IMR-90 (cell line): ENCODE results near the gene CDK1. TPM values are rescaled to one million over a fixed set of nuclear protein-coding genes. Genes with fewer than 3 reads are reported as not detected.

Experiments used
- ATAC-seq: fragments of 200-7000 bp; cut with Tn5 transposase; 2 replicates; pipeline ENCODE4 v1.9.1; 2020; ENCODE audit warnings: low read depth, mild to moderate bottlenecking, moderate library complexity
- BruUV-seq: library from RNA; stranded (reverse); fragments of 400-500 nt; replicated peaks from 2 replicates; lab custom pipeline; 2021; lab: Mats Ljungman, UMichigan
- CTCF ChIA-PET: fragments of 300-600 bp; formaldehyde crosslinking; extraction: SDS; loops from one replicate; lab custom pipeline; 2021; ENCODE audit warnings: antibody characterized with exemption; lab: Yijun Ruan, JAX
- POLR2A ChIA-PET: fragments of 300-600 bp; sonication (Branson Sonifier 250); formaldehyde crosslinking; loops from one replicate; lab custom pipeline; 2022; ENCODE audit warnings: antibody characterized with exemption; ENCODE audit not compliant: unreplicated experiment; lab: Charles Lee
- DNase-seq: peaks from one replicate; pipeline ENCODE4 v3.0.0; 2013
- H2AFZ ChIP-seq: replicated peaks from 2 replicates; pipeline ENCODE3; 2013; ENCODE audit warnings: low read length, mild to moderate bottlenecking; ENCODE audit not compliant: poor library complexity
- H2AK5ac ChIP-seq: 2 replicates; pipeline ENCODE4 v1.6.1; 2013; ENCODE audit warnings: low read depth, low read length, inconsistent platforms
- H2AK9ac ChIP-seq: replicated peaks from 2 replicates; pipeline ENCODE3; 2013; ENCODE audit warnings: mild to moderate bottlenecking, low read depth, low read length, moderate library complexity; ENCODE audit not compliant: poor library complexity
- H2BK120ac ChIP-seq: 2 replicates; pipeline ENCODE4 v1.6.1; 2013; ENCODE audit warnings: low read depth, low read length, inconsistent platforms
- H2BK15ac ChIP-seq: 3 replicates; pipeline ENCODE4 v1.6.1; 2013; ENCODE audit warnings: low read depth, low read length, inconsistent platforms
- H2BK20ac ChIP-seq: 2 replicates; pipeline ENCODE4 v1.6.1; 2013; ENCODE audit warnings: low read depth, mild to moderate bottlenecking, inconsistent platforms, low read length, moderate library complexity
- H2BK5ac ChIP-seq: 2 replicates; pipeline ENCODE4 v1.6.1; 2013; ENCODE audit warnings: mild to moderate bottlenecking, low read depth, low read length, inconsistent platforms; ENCODE audit not compliant: poor library complexity, severe bottlenecking
- H3K14ac ChIP-seq: replicated peaks from 2 replicates; pipeline ENCODE4 v1.6.1; 2013; ENCODE audit warnings: low read depth, low read length, inconsistent platforms
- H3K18ac ChIP-seq: 2 replicates; pipeline ENCODE4 v1.6.1; 2013; ENCODE audit warnings: low read depth, low read length, control low read depth
- H3K23ac ChIP-seq: 2 replicates; pipeline ENCODE4 v1.6.1; 2013; ENCODE audit warnings: low read depth, low read length, inconsistent platforms
- H3K27ac ChIP-seq: 2 replicates; pipeline ENCODE4 v1.5.1; 2013; ENCODE audit warnings: mild to moderate bottlenecking, control low read depth, low read length; ENCODE audit not compliant: insufficient read depth
- H3K27me3 ChIP-seq: 2 replicates; pipeline ENCODE4 v1.6.1; 2013; ENCODE audit warnings: low read length; ENCODE audit not compliant: control insufficient read depth, insufficient read depth
- H3K36me3 ChIP-seq: 2 replicates; pipeline ENCODE4 v1.6.1; 2013; ENCODE audit warnings: low read length, mixed read lengths; ENCODE audit not compliant: control insufficient read depth, insufficient read depth
- H3K4ac ChIP-seq: 2 replicates; pipeline ENCODE4 v1.6.1; 2013; ENCODE audit warnings: low read depth, low read length, inconsistent platforms
- H3K4me1 ChIP-seq: 2 replicates; pipeline ENCODE4 v1.6.1; 2013; ENCODE audit warnings: low read length, mixed read lengths; ENCODE audit not compliant: control insufficient read depth, insufficient read depth
- H3K4me2 ChIP-seq: 2 replicates; pipeline ENCODE4 v1.6.1; 2013; ENCODE audit warnings: low read depth, mild to moderate bottlenecking, control low read depth, low read length, moderate library complexity
- H3K4me3 ChIP-seq: 2 replicates; pipeline ENCODE4 v1.5.1; 2013; ENCODE audit warnings: low read depth, mild to moderate bottlenecking, control low read depth, low read length, moderate library complexity; ENCODE audit not compliant: insufficient read depth
- H3K56ac ChIP-seq: 2 replicates; pipeline ENCODE4 v1.6.1; 2013; ENCODE audit warnings: low read length, inconsistent platforms; ENCODE audit not compliant: insufficient read depth; ENCODE audit errors: extremely low read depth
- H3K79me1 ChIP-seq, 2 experiments: 2 replicates each; pipeline ENCODE4 v1.6.1; 2013; ENCODE audit warnings: low read length in 2 of 2, inconsistent platforms in 1 of 2, low read depth in 1 of 2
- H3K9ac ChIP-seq: 2 replicates; pipeline ENCODE4 v1.6.1; 2013; ENCODE audit warnings: low read depth, low read length, control low read depth
- H3K9me1 ChIP-seq: 2 replicates; pipeline ENCODE4 v1.6.1; 2013; ENCODE audit warnings: low read length, inconsistent platforms; ENCODE audit not compliant: insufficient read depth
- H3K9me3 ChIP-seq: 2 replicates; pipeline ENCODE4 v1.6.1; 2013; ENCODE audit warnings: low read length; ENCODE audit not compliant: control insufficient read depth, insufficient read depth
- H4K20me1 ChIP-seq: 2 replicates; pipeline ENCODE4 v1.6.1; 2013; ENCODE audit warnings: low read length, inconsistent platforms; ENCODE audit not compliant: insufficient read depth
- H4K5ac ChIP-seq: 2 replicates; pipeline ENCODE4 v1.6.1; 2013; ENCODE audit warnings: mild to moderate bottlenecking, low read depth, low read length, control low read depth
- H4K8ac ChIP-seq, 2 experiments: 2 replicates each; pipeline ENCODE4 v1.6.1; 2013; ENCODE audit warnings: low read depth in 2 of 2, low read length in 2 of 2, control low read depth in 1 of 2, inconsistent platforms in 1 of 2
- H4K91ac ChIP-seq: 2 replicates; pipeline ENCODE4 v1.6.1; 2013; ENCODE audit warnings: low read depth, low read length, inconsistent platforms; ENCODE audit not compliant: insufficient read depth
- BHLHE40 ChIP-seq: fragments of 150-350 bp; IDR thresholded peaks from 2 replicates; pipeline ENCODE4 v1.6.1; 2016; ENCODE audit warnings: mild to moderate bottlenecking, low read depth, low read length
- CHD1 ChIP-seq: IDR thresholded peaks from 2 replicates; pipeline ENCODE4 v1.6.1; 2012; ENCODE audit warnings: low read depth, low read length, improper control_type of control experiment
- CTCF ChIP-seq: conservative IDR thresholded peaks from 2 replicates; pipeline ENCODE4 v1.5.1; 2012; ENCODE audit warnings: mild to moderate bottlenecking, low read depth, low read length, improper control_type of control experiment
- ELK1 ChIP-seq: fragments of 150-350 bp; IDR thresholded peaks from 2 replicates; pipeline ENCODE4 v1.6.1; 2016; ENCODE audit warnings: low read depth, mild to moderate bottlenecking, low read length, moderate library complexity, borderline replicate concordance
- FOS ChIP-seq: fragments of 150-350 bp; IDR thresholded peaks from 2 replicates; pipeline ENCODE4 v1.6.1; 2016; ENCODE audit warnings: low read depth, low read length
- MAFK ChIP-seq: IDR thresholded peaks from 2 replicates; pipeline ENCODE4 v1.6.1; 2012; ENCODE audit warnings: low read depth, low read length, improper control_type of control experiment
- MAZ ChIP-seq: IDR thresholded peaks from 2 replicates; pipeline ENCODE4 v1.6.1; 2012; ENCODE audit warnings: low read depth, mild to moderate bottlenecking, low read length, improper control_type of control experiment, moderate library complexity, borderline replicate concordance
- MXI1 ChIP-seq: IDR thresholded peaks from 2 replicates; pipeline ENCODE4 v1.6.1; 2012; ENCODE audit warnings: low read depth, mild to moderate bottlenecking, low read length, moderate library complexity, borderline replicate concordance
- NFE2L2 ChIP-seq: fragments of 150-350 bp; IDR thresholded peaks from 2 replicates; pipeline ENCODE4 v1.6.1; 2016; ENCODE audit warnings: low read depth, mild to moderate bottlenecking, low read length
- POLR2A ChIP-seq: IDR thresholded peaks from 2 replicates; pipeline ENCODE4 v1.6.1; 2012; ENCODE audit warnings: mild to moderate bottlenecking, low read depth, low read length
- RAD21 ChIP-seq: IDR thresholded peaks from 2 replicates; pipeline ENCODE4 v1.6.1; 2012; ENCODE audit warnings: low read length, improper control_type of control experiment
- RCOR1 ChIP-seq: IDR thresholded peaks from 2 replicates; pipeline ENCODE4 v1.6.1; 2012; ENCODE audit warnings: mild to moderate bottlenecking, low read length, improper control_type of control experiment; ENCODE audit not compliant: insufficient replicate concordance
- SMC3 ChIP-seq: fragments of 150-350 bp; IDR thresholded peaks from 2 replicates; pipeline ENCODE4 v1.6.1; 2016; ENCODE audit warnings: low read depth, mild to moderate bottlenecking, antibody characterized with exemption, low read length, moderate library complexity
- USF2 ChIP-seq: fragments of 150-350 bp; IDR thresholded peaks from 2 replicates; pipeline ENCODE4 v1.6.1; 2017; ENCODE audit warnings: mild to moderate bottlenecking, antibody characterized with exemption, low read length, low read depth
- WGBS, 2 experiments: methylation state at CpG; one replicate each; pipeline versions ENCODE4 v1.1.5 to v1.1.7; 2013; ENCODE audit warnings: missing lambda C conversion rate in 2 of 2; ENCODE audit not compliant: insufficient read length in 1 of 2; ENCODE audit errors: extremely low coverage in 2 of 2; 5-methylcytosine and 5-hydroxymethylcytosine counted together
- dilution Hi-C: fragments of 300-500 bp; cut with HindIII; formaldehyde crosslinking; loops from one replicate; pipeline ENCODE4 v1.14.3; 2018; ENCODE audit warnings: low sequenced_read_pairs; ENCODE audit not compliant: unreplicated experiment
- in situ Hi-C: fragments of 300-500 bp; cut with MboI; formaldehyde crosslinking; loops from 3 replicates; pipeline ENCODE4 v1.14.3; 2019; ENCODE audit warnings: low sequenced_read_pairs, inconsistent platforms, mixed read lengths
- intact Hi-C: fragments of 100-400 bp; cut with micrococcal nuclease; formaldehyde crosslinking; loops from 2 replicates; pipeline ENCODE4 v1.10.0; 2022
- polyA plus RNA-seq, 3 experiments: library from polyadenylated mRNA; depleted of rRNA; stranded (reverse); fragments of >200 nt; gene quantifications; 2 replicates each; pipeline ENCODE4 v1.2.3, GENCODE V29; 2012; ENCODE audit warnings: low replicate concordance in 1 of 3
- total RNA-seq: library from RNA; depleted of rRNA; stranded (reverse); fragments of >200 nt; gene quantifications from 2 replicates; pipeline ENCODE4 v1.2.3, GENCODE V29; 2012

CDK1 gene
- total and polyA plus RNA-seq, 2 of the 4 experiments (the other 2 are of a cell fraction) = 21.9 to 28.1 TPM

- Histone ChIP-seq H3K4ac (no peak overlapping the region), H3K23ac (no peak overlapping the region), H2BK15ac (no peak overlapping the region), H3K4me1 (no peaks in the 10 kb centered on the region; the same call in 1 of the 2 replicates), H2AK5ac (no peak overlapping the region), H2BK5ac (no peak overlapping the region), H3K9me1 (peaks cover 3% of the 10 kb centered on the region; the same call in 1 of the 2 replicates), H2AFZ (no peak overlapping the region), H3K79me1 (peaks cover 24 to 26% of the 10 kb centered on the region in 2 experiments), H3K14ac (no peak overlapping the region), H2BK20ac (no peak overlapping the region), H3K9me3 (no peaks in the 10 kb centered on the region), H3K27me3 (no peaks in the 10 kb centered on the region), H2BK120ac (no peak overlapping the region), H4K91ac (no peak overlapping the region), H3K9ac (no peak overlapping the region), H3K56ac (no peak overlapping the region), H2AK9ac (no peak overlapping the region), H4K8ac (no peak overlapping the region), H3K36me3 (no peaks in the 10 kb centered on the region; the same call in 1 of the 2 replicates), H3K18ac (peak overlapping the region; percentile 29; the same call in 1 of the 2 replicates), H3K4me2 (no peak overlapping the region), H3K4me3 (no peak overlapping the region), H3K27ac (no peak overlapping the region), H4K5ac (no peak overlapping the region), H4K20me1 (no peaks in the 10 kb centered on the region)
- ChIA-PET POLR2A (no interaction called here), CTCF (no interaction called here)
- dilution Hi-C loops (no loop called here), intact Hi-C loops (no loop called here), in situ Hi-C loops (no loop called here)
- TF ChIP-seq CHD1 (no peak), RCOR1 (no peak), ELK1 (no peak), BHLHE40 (no peak), MXI1 (no peak), CTCF (no peak), MAZ (no peak), RAD21 (no peak), POLR2A (no peak), SMC3 (no peak), NFE2L2 (no peak), MAFK (no peak), USF2 (no peak), FOS (no peak)
- WGBS, 2 experiments = no CpG with 5 or more reads among the region's 4 CpGs
- no peak for ATAC-seq
- no peak for DNase-seq
- no TSS peak for BruUV-seq
Measured at GRCh38 chr10:60794953-60795352, 16.7 kb downstream of the CDK1 start.
